Measurements from ENCODE around the gene TXNRD2. TPM values are rescaled to one million over a fixed set of nuclear protein-coding genes. Genes with fewer than 3 reads are reported as not detected.

Gene TXNRD2
- total and polyA plus RNA-seq, 2 of the 4 experiments (the other 2 are of a cell fraction), result 15.6 to 25.7 TPM

GRCh38 chr22:19872779-19873137 lies 68.9 kb downstream of the TXNRD2 start:
- DNase-seq (no peak), ATAC-seq (ENCODE audit: low read depth) (no peak)
- BruUV-seq (replicated peaks), result no TSS peak
- Histone ChIP-seq H2BK5ac (ENCODE audit: low read depth, low read length, poor library complexity, severe bottlenecking) (no peak overlapping the region), H2BK120ac (ENCODE audit: low read depth, low read length) (no peak overlapping the region), H3K4ac (ENCODE audit: low read depth, low read length) (no peak overlapping the region), H3K4me3 (ENCODE audit: insufficient read depth, low read depth, low read length) (no peak overlapping the region), H2BK15ac (ENCODE audit: low read depth, low read length) (no peak overlapping the region), H3K23ac (ENCODE audit: low read depth, low read length) (no peak overlapping the region), H3K27me3 (ENCODE audit: control insufficient read depth, insufficient read depth, low read length) (no peaks in the 10 kb centered on the region), H4K5ac (ENCODE audit: low read depth, low read length) (no peak overlapping the region), H3K4me1 (ENCODE audit: control insufficient read depth, insufficient read depth, low read length) (peaks cover 6% of the 10 kb centered on the region), H4K8ac (ENCODE audit: low read depth in 2 of 2, low read length in 2 of 2) (no peak overlapping the region), H3K56ac (ENCODE audit: extremely low read depth, insufficient read depth, low read length) (no peak overlapping the region), H3K18ac (ENCODE audit: low read depth, low read length) (no peak overlapping the region), H2BK20ac (ENCODE audit: low read depth, low read length) (no peak overlapping the region), H2AK9ac (replicated peaks; ENCODE audit: low read depth, low read length, poor library complexity) (peak overlapping the region; percentile 15), H3K9me1 (ENCODE audit: insufficient read depth, low read length) (0 out of 2 replicates have a peak, but pooled peaks cover 7% of the 10 kb centered on the region), H4K20me1 (ENCODE audit: insufficient read depth, low read length) (no peaks in the 10 kb centered on the region), H3K14ac (replicated peaks; ENCODE audit: low read depth, low read length) (no peak overlapping the region), H3K36me3 (ENCODE audit: control insufficient read depth, insufficient read depth, low read length) (peaks cover 1% of the 10 kb centered on the region; the same call in 1 of the 2 replicates), H3K9ac (ENCODE audit: low read depth, low read length) (no peak overlapping the region), H3K27ac (ENCODE audit: insufficient read depth, low read length) (no peak overlapping the region), H2AFZ (replicated peaks; ENCODE audit: low read length, poor library complexity) (no peak overlapping the region), H3K9me3 (ENCODE audit: control insufficient read depth, insufficient read depth, low read length) (no peaks in the 10 kb centered on the region), H3K4me2 (ENCODE audit: low read depth, low read length) (no peak overlapping the region), H4K91ac (ENCODE audit: insufficient read depth, low read depth, low read length) (no peak overlapping the region), H2AK5ac (ENCODE audit: low read depth, low read length) (no peak overlapping the region), H3K79me1 (ENCODE audit: low read depth in 1 of 2, low read length in 2 of 2) (peaks cover 0 to 9% of the 10 kb centered on the region in 2 experiments; a peak in 1 of 4 replicates)
- 70% methylated on average over 4 of the region's 7 CpGs; no CpG with 5 or more reads in 1 of the 2 experiments for WGBS, 2 experiments (ENCODE audit: extremely low coverage in 2 of 2, insufficient read length in 1 of 2)
- ChIA-PET POLR2A (ENCODE audit: unreplicated experiment) (no interaction called here), CTCF (no interaction called here)
- in situ Hi-C loops (cut with MboI; ENCODE audit: low sequenced_read_pairs), result no loop called here
- intact Hi-C loops (cut with micrococcal nuclease), result no loop called here
- TF ChIP-seq POLR2A (IDR thresholded peaks at IDR 0.05; ENCODE audit: low read depth, low read length) (no peak), RAD21 (IDR thresholded peaks at IDR 0.05; ENCODE audit: low read length) (no peak), NFE2L2 (IDR thresholded peaks at IDR 0.05; ENCODE audit: low read depth, low read length) (no peak), BHLHE40 (IDR thresholded peaks at IDR 0.05; ENCODE audit: low read depth, low read length) (no peak), RCOR1 (IDR thresholded peaks at IDR 0.05; ENCODE audit: insufficient replicate concordance, low read length) (no peak), CEBPB (IDR thresholded peaks at IDR 0.05; ENCODE audit: low read depth, low read length) (no peak), MAZ (IDR thresholded peaks at IDR 0.05; ENCODE audit: borderline replicate concordance, low read depth, low read length) (no peak), FOS (IDR thresholded peaks at IDR 0.05; ENCODE audit: low read depth, low read length) (no peak), CTCF (conservative IDR thresholded peaks at IDR 0.05; ENCODE audit: low read depth, low read length) (no peak), CHD1 (IDR thresholded peaks at IDR 0.05; ENCODE audit: low read depth, low read length) (no peak), ELK1 (IDR thresholded peaks at IDR 0.05; ENCODE audit: borderline replicate concordance, low read depth, low read length) (no peak), MXI1 (IDR thresholded peaks at IDR 0.05; ENCODE audit: borderline replicate concordance, low read depth, low read length) (no peak)
- TF ChIP-seq, protein P1, sequence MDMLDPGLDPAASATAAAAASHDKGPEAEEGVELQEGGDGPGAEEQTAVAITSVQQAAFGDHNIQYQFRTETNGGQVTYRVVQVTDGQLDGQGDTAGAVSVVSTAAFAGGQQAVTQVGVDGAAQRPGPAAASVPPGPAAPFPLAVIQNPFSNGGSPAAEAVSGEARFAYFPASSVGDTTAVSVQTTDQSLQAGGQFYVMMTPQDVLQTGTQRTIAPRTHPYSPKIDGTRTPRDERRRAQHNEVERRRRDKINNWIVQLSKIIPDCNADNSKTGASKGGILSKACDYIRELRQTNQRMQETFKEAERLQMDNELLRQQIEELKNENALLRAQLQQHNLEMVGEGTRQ (IDR thresholded peaks at IDR 0.05; ENCODE audit: low read depth, low read length), result no peak
- dilution Hi-C loops (cut with HindIII; ENCODE audit: low sequenced_read_pairs, unreplicated experiment), result no loop called here

All from IMR-90 (cell line).